IPS-18a (cell line): ENCODE results near the gene SRSF7.
"Not testable (repeated sequence)": the region's sequence is repeated elsewhere in the genome, so short reads cannot be mapped to it uniquely, and the experiment has no call there.

Experiments used
- H3K27ac ChIP-seq: one replicate; pipeline ENCODE4 v1.5.1; 2013; ENCODE audit warnings: low read length
- H3K27me3 ChIP-seq: one replicate; pipeline ENCODE4 v1.6.1; 2013; ENCODE audit warnings: mild to moderate bottlenecking, low read length; ENCODE audit not compliant: control insufficient read depth, insufficient read depth
- H3K36me3 ChIP-seq: one replicate; pipeline ENCODE4 v1.6.1; 2013; ENCODE audit warnings: low read depth, low read length; ENCODE audit not compliant: control insufficient read depth
- H3K4me1 ChIP-seq: one replicate; pipeline ENCODE4 v1.6.1; 2013; ENCODE audit warnings: low read depth, low read length; ENCODE audit not compliant: control insufficient read depth
- H3K4me3 ChIP-seq: one replicate; pipeline ENCODE4 v1.5.1; 2013; ENCODE audit warnings: low read length
- H3K9ac ChIP-seq: one replicate; pipeline ENCODE4 v1.6.1; 2013; ENCODE audit warnings: mild to moderate bottlenecking, low read length, moderate library complexity
- H3K9me3 ChIP-seq: one replicate; pipeline ENCODE4 v1.6.1; 2013; ENCODE audit warnings: low read depth, low read length; ENCODE audit not compliant: control insufficient read depth

The SRSF7 gene

DNA sequence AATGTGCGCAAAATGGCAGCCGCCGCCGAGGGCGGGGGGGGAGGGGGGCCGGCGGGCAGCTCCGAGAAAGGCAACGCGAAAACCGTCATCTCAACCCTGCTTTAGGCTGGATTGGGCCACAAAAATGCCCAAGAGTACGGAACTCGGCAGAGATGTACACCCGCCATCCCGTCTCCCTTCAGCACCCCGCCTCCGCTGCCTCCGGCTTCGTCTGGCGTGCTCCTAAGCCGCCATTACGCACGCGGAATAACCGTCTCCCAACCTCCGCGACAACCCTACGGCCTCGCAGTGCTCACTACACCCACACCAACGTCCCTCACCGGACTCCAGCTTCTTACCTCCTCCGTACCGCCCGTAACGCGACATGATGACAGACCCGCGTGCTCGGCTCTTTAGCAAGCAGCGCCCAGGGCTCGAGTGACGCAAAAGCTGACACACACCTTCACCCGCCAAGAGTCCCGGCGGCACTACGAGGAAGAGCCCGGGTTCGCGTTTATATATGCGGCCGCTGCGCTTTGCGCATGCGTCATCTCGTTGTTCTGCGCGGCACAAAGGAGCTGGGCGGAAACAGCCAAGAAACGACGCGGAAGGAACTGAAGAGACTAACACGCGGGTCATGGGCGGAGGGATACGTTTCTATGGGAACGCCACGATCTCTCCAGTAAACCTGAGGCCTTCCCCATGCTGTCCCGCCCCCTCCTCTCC, at the start of gene SRSF7:
SRSF7 (minus strand) TSS at position 471 of the 705 bp plus-strand sequence; CDS start at position 366, 105 bp downstream.
- Histone ChIP-seq H3K27ac (peak within 1 kb of the TSS; percentile 100), H3K4me1 (peaks cover 20% of the 10 kb centered on the region), H3K9me3 (no peaks in the 10 kb centered on the region), H3K9ac (peak within 1 kb of the TSS; percentile 100), H3K36me3 (peaks cover 40% of the 10 kb centered on the region), H3K4me3 (peak within 1 kb of the TSS; percentile 87), H3K27me3 (no peaks in the 10 kb centered on the region)

DNA sequence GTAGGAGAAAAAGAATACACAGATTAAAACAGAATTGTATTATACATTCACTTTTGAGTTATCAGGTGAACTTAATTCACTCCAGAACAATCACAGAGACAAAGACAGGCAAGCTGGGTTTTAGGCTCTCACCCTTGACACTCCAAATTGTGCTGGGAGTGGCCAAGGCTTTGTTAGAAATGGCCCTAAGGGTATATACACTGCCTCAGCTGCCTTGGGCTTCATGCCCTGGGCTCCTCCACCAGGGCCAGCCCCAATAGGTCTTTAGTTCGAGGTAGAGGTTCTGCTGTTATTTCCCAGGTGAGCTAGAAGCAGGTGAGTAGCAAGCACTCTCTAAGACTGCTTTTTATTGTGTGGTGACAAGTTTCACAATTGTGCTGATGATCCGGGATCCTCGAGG, 46.8 kb upstream of the SRSF7 start:
- no peak overlapping the region for H3K4me3 ChIP-seq
- H3K27ac ChIP-seq = no peak overlapping the region
- H3K4me1 ChIP-seq = no peaks in the 10 kb centered on the region
- H3K9me3 ChIP-seq = no peaks in the 10 kb centered on the region
- peaks cover 14% of the 10 kb centered on the region for H3K36me3 ChIP-seq
- no peak overlapping the region for H3K9ac ChIP-seq
- H3K27me3 ChIP-seq = no peaks in the 10 kb centered on the region

DNA sequence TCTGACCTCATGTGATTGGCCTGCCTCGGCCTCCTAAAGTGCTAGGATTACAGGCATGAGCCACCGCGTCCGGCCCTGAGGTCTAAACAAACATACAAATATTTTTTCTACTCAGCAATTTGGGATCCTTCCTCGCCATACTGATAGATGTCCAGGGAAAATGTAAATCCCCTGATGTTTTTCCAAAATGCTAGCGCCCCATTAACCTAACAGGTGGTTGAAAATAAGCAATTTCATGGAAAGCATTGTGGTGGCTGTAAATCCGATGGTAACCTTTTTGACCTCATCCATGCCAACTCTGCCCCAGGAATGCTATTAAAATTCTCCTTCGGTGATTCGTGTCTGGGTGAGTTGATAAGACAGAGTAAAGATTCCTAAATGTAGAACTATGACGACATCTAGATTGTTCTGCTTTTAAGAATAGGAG, 46.1 kb upstream of the SRSF7 start:
- Histone ChIP-seq H3K27ac (no peak overlapping the region), H3K4me1 (no peaks in the 10 kb centered on the region), H3K36me3 (peaks cover 12% of the 10 kb centered on the region), H3K9me3 (no peaks in the 10 kb centered on the region), H3K9ac (no peak overlapping the region), H3K4me3 (no peak overlapping the region), H3K27me3 (no peaks in the 10 kb centered on the region)

DNA sequence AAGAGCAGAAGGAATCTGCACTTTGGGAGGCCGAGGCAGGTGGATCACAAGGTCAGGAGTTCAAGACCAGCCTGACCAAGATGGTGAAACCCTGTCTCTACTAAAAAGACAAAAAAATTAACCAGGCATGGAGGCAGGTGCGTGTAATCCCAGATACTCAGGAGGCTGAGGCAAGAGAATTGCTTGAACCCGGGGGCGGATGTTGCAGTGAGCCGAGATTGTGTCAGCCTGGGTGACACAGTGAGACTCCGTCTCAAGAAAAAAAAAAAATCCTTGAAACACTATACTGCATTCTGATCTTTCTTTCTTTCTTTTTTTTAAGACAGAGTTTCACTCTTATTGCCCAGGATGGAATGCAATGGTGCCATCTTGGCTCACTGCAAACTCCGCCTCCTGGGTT, 43.9 kb upstream of the SRSF7 start:
- H3K36me3 ChIP-seq = peaks cover 12% of the 10 kb centered on the region
- H3K9me3 ChIP-seq, H3K4me3 ChIP-seq, H3K9ac ChIP-seq, H3K4me1 ChIP-seq, H3K27ac ChIP-seq, H3K27me3 ChIP-seq: not testable (repeated sequence)

DNA sequence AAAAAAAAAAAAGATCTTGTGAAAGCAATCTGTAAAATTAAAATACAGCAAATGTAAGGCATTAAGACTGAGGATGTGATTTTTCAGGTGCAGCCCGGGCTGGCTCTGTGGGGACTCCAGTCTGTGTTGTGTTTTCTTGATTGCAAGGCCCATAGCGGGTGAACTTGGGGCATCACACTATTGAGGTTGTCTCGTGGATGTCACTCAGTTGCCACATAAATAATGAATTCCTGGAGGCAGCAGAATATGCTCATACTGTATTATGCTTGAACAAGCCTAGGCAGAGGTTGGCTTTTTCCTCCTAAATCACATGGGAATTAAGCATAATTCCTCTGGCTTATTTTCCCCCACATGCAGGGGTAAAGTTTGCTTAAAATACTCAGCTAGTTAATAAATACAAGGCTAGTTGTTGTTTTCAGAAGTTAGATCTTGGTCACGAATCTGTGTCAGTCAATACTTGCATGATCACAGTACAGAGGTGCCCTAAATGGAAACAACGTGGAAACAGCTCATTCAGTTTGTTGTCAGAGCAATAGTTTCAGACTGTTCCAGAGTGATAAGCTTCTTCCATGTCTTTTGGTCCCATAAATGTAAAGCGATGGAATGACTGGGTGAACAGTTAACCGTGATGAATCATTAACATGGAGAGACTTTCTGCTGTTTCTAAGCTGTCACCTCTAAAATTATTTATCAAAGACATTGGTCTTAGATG, 43.2 kb upstream of the SRSF7 start:
- no peaks in the 10 kb centered on the region for H3K4me1 ChIP-seq
- H3K36me3 ChIP-seq = peaks cover 12% of the 10 kb centered on the region
- no peaks in the 10 kb centered on the region for H3K9me3 ChIP-seq
- no peak overlapping the region for H3K4me3 ChIP-seq
- no peak overlapping the region for H3K9ac ChIP-seq
- H3K27me3 ChIP-seq = no peaks in the 10 kb centered on the region
- no peak overlapping the region for H3K27ac ChIP-seq

DNA sequence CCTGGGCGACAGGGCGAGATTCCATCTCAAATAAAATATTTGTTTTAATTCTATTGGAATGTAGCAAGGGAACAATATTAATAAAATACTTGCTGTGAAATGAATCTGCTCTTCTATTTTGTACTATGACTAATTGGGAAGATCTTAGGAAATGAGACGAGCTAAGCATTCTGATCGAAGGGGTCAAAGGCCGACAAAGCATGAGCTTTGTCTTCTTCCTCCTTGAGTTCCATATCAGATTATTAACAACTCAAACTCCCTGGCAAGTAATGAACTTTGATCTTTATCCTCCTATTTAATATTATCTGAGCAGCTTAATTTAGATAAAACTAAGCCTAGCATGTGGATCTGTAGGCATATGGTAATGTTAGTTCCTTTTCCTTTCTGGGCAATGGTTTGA, 42.4 kb upstream of the SRSF7 start:
- Histone ChIP-seq H3K36me3 (peaks cover 12% of the 10 kb centered on the region), H3K4me3 (no peak overlapping the region), H3K9ac (no peak overlapping the region), H3K27ac (no peak overlapping the region), H3K4me1 (no peaks in the 10 kb centered on the region), H3K27me3 (no peaks in the 10 kb centered on the region), H3K9me3 (no peaks in the 10 kb centered on the region)

DNA sequence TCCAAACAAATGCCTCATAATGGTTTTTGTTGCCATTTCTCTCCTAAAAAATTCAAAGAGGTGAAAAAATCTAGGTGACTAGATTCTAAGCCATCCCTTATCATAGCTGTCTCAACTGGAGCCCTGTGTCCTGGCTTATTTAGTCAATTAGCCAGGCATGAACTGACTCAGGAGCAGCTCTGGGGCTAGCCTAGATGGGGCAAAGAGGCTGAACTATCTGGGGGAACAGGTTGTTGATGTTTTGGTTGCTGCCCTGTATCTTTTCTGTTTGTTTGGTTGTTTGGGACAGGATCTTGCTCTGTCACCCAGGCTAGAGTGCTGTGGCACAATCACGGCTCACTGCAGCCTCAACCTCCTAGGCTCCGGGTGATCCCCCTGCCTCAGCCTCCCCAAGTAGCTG, 41.6 kb upstream of the SRSF7 start:
- Histone ChIP-seq H3K27ac (no peak overlapping the region), H3K27me3 (no peaks in the 10 kb centered on the region)

DNA sequence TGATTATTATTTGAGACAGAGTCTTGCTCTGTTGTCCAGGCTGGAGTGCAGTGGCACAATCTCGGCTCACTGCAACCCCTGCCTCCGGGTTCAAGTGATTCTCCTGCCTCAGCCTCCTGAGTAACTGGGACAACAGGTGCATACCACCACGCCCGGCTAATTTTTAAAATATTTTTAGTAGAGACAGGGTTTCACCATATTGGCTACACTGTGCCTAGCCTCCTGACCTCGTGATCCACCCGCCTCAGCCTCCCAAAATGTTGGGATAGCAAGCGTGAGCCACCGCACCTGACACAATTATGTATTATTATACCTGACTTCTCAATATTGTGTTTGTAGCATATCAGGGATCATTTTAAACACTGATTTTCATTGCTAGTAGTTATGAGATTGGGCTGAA, 41.2 kb upstream of the SRSF7 start:
- not testable (repeated sequence) for H3K27me3 ChIP-seq, H3K9me3 ChIP-seq, H3K4me3 ChIP-seq, H3K36me3 ChIP-seq, H3K27ac ChIP-seq, H3K9ac ChIP-seq, H3K4me1 ChIP-seq

More for the DNA sequence above, 41.6 kb upstream of the SRSF7 start:
- Histone ChIP-seq H3K36me3 (peaks cover 5% of the 10 kb centered on the region), H3K9me3 (no peaks in the 10 kb centered on the region), H3K4me1 (no peaks in the 10 kb centered on the region), H3K9ac (no peak overlapping the region), H3K4me3 (no peak overlapping the region)

DNA sequence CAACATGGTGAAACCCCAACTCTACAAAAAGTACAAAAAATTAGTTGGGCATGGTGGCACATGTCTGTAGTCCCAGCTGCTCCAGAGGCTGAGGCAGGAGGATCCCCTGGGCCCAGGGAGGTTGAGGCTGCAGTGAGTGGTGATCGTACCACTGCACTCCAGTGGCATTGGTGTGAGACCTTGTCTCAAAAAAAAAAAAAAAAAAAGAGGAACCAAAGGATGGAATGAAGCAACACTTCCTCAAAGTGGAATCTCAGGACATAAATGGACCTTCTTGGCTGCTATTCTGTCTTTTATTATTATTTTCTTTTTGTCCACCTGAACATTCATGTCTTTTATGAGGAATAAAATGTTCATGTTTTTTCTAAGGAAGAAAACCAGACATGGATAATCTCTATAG, 40.6 kb upstream of the SRSF7 start:
- no peaks in the 10 kb centered on the region for H3K4me1 ChIP-seq
- no peaks in the 10 kb centered on the region for H3K9me3 ChIP-seq
- H3K27ac ChIP-seq = no peak overlapping the region
- H3K27me3 ChIP-seq = no peaks in the 10 kb centered on the region
- no peaks in the 10 kb centered on the region for H3K36me3 ChIP-seq
- no peak overlapping the region for H3K9ac ChIP-seq
- H3K4me3 ChIP-seq = no peak overlapping the region

DNA sequence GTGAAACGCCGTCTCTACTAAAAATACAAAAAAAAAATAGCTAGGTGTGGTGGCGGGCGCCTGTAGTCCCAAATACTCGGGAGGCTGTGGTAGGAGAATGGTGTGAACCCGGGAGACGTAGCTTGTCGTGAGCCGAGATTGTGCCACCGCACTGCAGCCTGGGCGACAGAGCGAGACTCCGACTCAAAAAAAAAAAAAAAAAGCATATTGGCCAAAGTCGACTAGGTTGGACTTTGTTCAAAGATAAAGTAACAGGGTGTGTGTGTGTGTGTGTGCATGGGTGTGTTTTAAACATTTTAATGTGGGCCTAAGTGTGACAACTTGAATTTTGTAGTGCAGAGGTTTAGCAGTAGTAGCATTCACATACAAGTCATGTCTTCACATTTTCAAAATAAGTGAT, 38.5 kb upstream of the SRSF7 start:
- H3K27me3 ChIP-seq = no peaks in the 10 kb centered on the region
- no peaks in the 10 kb centered on the region for H3K36me3 ChIP-seq
- no peak overlapping the region for H3K4me3 ChIP-seq
- H3K9me3 ChIP-seq = no peaks in the 10 kb centered on the region
- H3K9ac ChIP-seq = no peak overlapping the region
- no peaks in the 10 kb centered on the region for H3K4me1 ChIP-seq
- H3K27ac ChIP-seq = no peak overlapping the region

DNA sequence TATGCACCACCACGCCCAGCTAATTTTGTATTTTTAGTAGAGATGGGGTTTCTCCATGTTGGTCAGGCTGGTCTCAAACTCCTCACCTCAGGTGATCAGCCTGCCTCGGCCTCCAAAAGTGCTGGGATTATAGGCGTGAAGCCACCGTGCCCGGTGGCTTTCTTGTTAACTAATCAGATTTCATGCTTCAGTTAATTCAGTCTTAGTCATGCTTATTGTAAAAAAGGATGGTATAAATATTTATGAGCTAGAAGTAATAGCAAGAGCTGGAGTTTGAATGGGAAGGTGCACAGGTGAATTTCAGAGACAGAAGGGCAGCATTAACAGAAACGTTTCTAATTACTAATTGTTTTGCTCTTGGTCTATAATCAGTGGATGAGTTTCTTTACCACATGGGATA, 37.1 kb upstream of the SRSF7 start:
- no peak overlapping the region for H3K4me3 ChIP-seq

DNA sequence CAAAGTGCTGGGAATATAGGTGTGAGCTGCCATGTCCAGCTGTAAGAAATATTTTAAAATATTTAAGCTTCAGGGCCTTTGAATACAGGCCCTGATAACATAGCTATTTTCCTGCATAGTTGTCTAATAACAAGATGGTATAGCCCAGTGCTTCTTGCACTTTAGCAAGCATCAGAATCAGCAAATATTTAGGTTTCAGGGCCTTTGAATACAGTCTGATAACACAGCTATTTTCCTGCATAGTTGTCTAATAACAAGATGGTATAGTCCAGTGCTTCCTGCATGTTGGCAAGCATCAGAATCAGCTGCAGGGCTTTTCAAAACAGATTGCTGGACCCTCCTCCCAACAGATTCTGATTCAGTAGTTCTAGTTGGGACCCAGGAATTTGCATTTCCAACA, 32.4 kb upstream of the SRSF7 start:
- Histone ChIP-seq H3K4me1 (peaks cover 3% of the 10 kb centered on the region), H3K4me3 (no peak overlapping the region), H3K9ac (peak overlapping the region; percentile 7), H3K9me3 (no peaks in the 10 kb centered on the region), H3K27ac (no peak overlapping the region), H3K27me3 (no peaks in the 10 kb centered on the region), H3K36me3 (peaks cover 6% of the 10 kb centered on the region)

More for the DNA sequence above, 37.1 kb upstream of the SRSF7 start:
- H3K4me1 ChIP-seq = no peaks in the 10 kb centered on the region
- no peak overlapping the region for H3K9ac ChIP-seq
- no peak overlapping the region for H3K27ac ChIP-seq
- no peaks in the 10 kb centered on the region for H3K27me3 ChIP-seq
- H3K36me3 ChIP-seq = no peaks in the 10 kb centered on the region
- no peaks in the 10 kb centered on the region for H3K9me3 ChIP-seq
